Measurements from ENCODE around the gene DIS3L2. TPM values are rescaled to one million over a fixed set of nuclear protein-coding genes. Genes with fewer than 3 reads are reported as not detected.

DIS3L2 gene
- polyA plus RNA-seq, 4 donors: 31.2 to 37.7 (median 34.6) TPM

- DNase-seq (ENCODE audit: low read depth in 4 of 4, low spot score in 3 of 4): no peak
Observed at GRCh38 chr2:232338759-232339106, 377.2 kb downstream of the DIS3L2 start.

- no peak for DNase-seq (ENCODE audit: low read depth in 4 of 4, low spot score in 3 of 4)
Observed at GRCh38 chr2:232339121-232340081, 377.9 kb downstream of the DIS3L2 start.

- no peak for DNase-seq (ENCODE audit: low read depth in 4 of 4, low spot score in 3 of 4)
Observed at GRCh38 chr2:232340171-232340935, 378.8 kb downstream of the DIS3L2 start.

- DNase-seq (ENCODE audit: low read depth in 4 of 4, low spot score in 3 of 4): no peak
Observed at GRCh38 chr2:232341061-232341738, 379.7 kb downstream of the DIS3L2 start.

- no peak for DNase-seq (ENCODE audit: low read depth in 4 of 4, low spot score in 3 of 4)
Observed at GRCh38 chr2:232341739-232342126, 380.2 kb downstream of the DIS3L2 start.

GRCh38 chr2:232342635-232343565 lies 381.4 kb downstream of the DIS3L2 start:
- no peak for DNase-seq (ENCODE audit: low read depth in 4 of 4, low spot score in 3 of 4)

GRCh38 chr2:232343821-232344220 lies 382.3 kb downstream of the DIS3L2 start:
- no peak for DNase-seq (ENCODE audit: low read depth in 4 of 4, low spot score in 3 of 4)

GRCh38 chr2:232345251-232345650 lies 383.7 kb downstream of the DIS3L2 start:
- no peak for DNase-seq (ENCODE audit: low read depth in 4 of 4, low spot score in 3 of 4)

- DNase-seq (ENCODE audit: low read depth in 4 of 4, low spot score in 3 of 4): no peak
Observed at GRCh38 chr2:232347369-232347768, 385.9 kb downstream of the DIS3L2 start.

- no peak for DNase-seq (ENCODE audit: low read depth in 4 of 4, low spot score in 3 of 4)
Observed at GRCh38 chr2:232348936-232349335, 387.4 kb downstream of the DIS3L2 start.

GRCh38 chr2:232349546-232349945 lies 388.0 kb downstream of the DIS3L2 start:
- no peak for DNase-seq (ENCODE audit: low read depth in 4 of 4, low spot score in 3 of 4)

GRCh38 chr2:232349946-232350635 lies 388.6 kb downstream of the DIS3L2 start:
- no peak for DNase-seq (ENCODE audit: low read depth in 4 of 4, low spot score in 3 of 4)

GRCh38 chr2:232350804-232351685 lies 389.5 kb downstream of the DIS3L2 start:
- DNase-seq (ENCODE audit: low read depth in 4 of 4, low spot score in 3 of 4): no peak

- no peak for DNase-seq (ENCODE audit: low read depth in 4 of 4, low spot score in 3 of 4)
Observed at GRCh38 chr2:232351686-232352510, 390.4 kb downstream of the DIS3L2 start.

- no peak for DNase-seq (ENCODE audit: low read depth in 4 of 4, low spot score in 3 of 4)
Observed at GRCh38 chr2:232352511-232353091, 391.1 kb downstream of the DIS3L2 start.

- DNase-seq (ENCODE audit: low read depth in 4 of 4, low spot score in 3 of 4): no peak
Observed at GRCh38 chr2:232353096-232353495, 391.6 kb downstream of the DIS3L2 start.

- DNase-seq (ENCODE audit: low read depth in 4 of 4, low spot score in 3 of 4): no peak
Observed at GRCh38 chr2:232353660-232354059, 392.1 kb downstream of the DIS3L2 start.
